Activated naive CD4-positive, alpha-beta T cell treated with anti-CD3 and anti-CD28 coated beads, Interleukin-2, amount 50 U/mL, for 72 hours (primary cell): ENCODE results near the gene HSP90AA1. TPM values are rescaled to one million over a fixed set of nuclear protein-coding genes. Genes with fewer than 3 reads are reported as not detected.
"Not testable (repeated sequence)": the region's sequence is repeated elsewhere in the genome, so short reads cannot be mapped to it uniquely, and the experiment has no call there.

ENCODE experiments used
- ATAC-seq, 2 donors: fragments of 150-1000 bp; cut with Tn5 transposase; 2 replicates each; pipeline ENCODE4 v1.10.0; 2021; ENCODE audit warnings: mild to moderate bottlenecking in 2 of 2, moderate library complexity in 2 of 2
- DNase-seq, 2 donors: peaks; one replicate each; pipeline ENCODE4 v3.0.0; 2021 to 2022; ENCODE audit warnings: low spot score in 2 of 2
- H3K27ac Mint-ChIP-seq, 2 donors: one replicate each; pipeline ENCODE4 v1.8.0; 2022; ENCODE audit warnings: mild to moderate bottlenecking in 2 of 2, mixed read lengths in 2 of 2
- H3K36me3 Mint-ChIP-seq, 2 donors: one replicate each; pipeline ENCODE4 v1.8.0; 2022; ENCODE audit warnings: mixed read lengths in 2 of 2
- H3K9me3 Mint-ChIP-seq, 2 donors: one replicate each; pipeline ENCODE4 v1.8.0; 2022; ENCODE audit warnings: mixed read lengths in 2 of 2
- total RNA-seq, 2 donors: library from RNA; stranded (reverse); gene quantifications; one replicate each; pipeline ENCODE4 v1.2.3, GENCODE V29; 2022

Gene HSP90AA1
- total RNA-seq, 2 donors from 2014 or later, result 992 to 1,009 TPM

DNA sequence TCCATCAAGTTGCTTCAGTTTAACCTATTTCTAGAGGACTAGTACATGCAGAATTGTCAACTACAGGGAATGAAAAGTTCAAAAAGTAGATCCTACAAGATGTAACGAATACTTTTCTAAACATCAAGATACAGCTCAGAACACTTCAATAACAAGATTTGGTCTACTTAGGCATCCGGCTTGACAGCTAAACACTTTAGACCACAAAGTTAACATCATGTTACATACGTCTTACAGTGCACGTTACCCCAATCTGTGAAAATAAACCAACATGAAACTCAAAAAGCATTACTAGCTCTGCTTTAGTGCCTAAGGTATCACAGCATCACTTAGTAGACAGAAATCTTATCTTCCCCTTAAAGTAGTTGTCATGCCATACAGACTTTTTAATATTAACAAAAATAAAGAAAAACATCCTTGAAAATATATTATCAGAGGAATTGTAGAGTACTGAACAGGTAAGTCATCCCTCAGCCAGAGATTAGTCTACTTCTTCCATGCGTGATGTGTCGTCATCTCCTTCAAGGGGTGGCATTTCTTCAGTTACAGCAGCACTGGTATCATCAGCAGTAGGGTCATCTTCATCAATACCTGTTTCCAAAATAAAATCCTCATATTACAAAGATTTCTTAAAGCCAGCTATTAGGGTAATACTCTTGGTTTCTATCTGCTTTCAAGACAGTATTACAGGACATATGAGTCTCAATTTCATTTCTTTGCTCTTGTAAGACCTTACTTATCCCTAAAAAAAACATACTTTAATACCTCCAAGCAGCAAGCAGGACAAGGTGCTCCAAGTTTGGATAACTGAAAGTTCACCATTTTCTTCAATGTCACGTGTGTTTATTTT lies 5.4 kb downstream of the HSP90AA1 start:
- DNase-seq, result no peak
- no peak for ATAC-seq
- H3K27ac Mint-ChIP-seq, result peak overlapping the region; percentile 90 to 100
- peaks cover 55 to 75% of the 10 kb centered on the region in 2 donors for H3K36me3 Mint-ChIP-seq
- no peaks in the 10 kb centered on the region for H3K9me3 Mint-ChIP-seq

DNA sequence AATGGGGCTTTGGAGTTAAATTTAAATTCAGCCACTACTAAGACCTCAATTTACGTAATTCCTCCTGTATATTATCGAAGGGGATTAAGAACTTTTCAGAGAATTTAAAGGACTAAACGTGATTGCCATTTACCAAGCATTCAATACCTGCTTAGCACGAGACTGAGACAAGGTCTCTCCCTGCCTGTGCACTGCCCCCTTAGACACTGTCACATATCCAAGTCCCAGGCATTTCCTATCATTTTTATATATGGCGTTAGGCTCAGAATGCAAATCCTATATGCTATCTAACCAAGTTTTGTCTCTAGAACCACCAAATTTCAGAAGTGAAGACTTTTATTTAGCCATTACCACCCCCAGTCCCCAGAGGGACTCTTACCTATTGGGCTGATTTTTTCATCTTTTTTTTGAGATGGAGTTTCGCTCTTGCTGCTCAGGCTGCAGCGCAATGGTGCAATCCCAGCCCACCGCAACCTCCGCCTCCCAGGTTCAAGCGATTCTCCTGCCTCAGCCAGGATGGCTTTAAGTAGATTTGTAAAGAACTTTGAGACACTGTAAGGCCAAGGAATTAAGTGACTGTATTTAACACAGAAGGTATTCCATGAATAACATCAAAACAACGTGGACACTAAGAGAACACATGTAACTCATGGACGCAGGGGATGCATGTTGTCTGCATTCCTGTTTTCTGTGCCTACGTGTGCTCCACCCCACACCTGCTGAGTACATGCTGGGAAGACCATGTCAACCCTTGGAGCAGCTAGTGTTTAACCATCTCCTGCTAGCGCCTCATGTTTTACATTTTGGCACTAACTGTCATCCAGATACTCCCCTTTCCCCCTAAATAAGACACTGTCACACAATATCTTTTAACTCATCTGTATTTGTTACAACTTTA lies 6.4 kb downstream of the HSP90AA1 start:
- Mint-ChIP-seq H3K36me3 (peaks cover 45 to 65% of the 10 kb centered on the region in 2 donors), H3K27ac (peak overlapping the region; percentile 46 to 81), H3K9me3 (no peaks in the 10 kb centered on the region)
- no peak for DNase-seq
- ATAC-seq, result no peak

DNA sequence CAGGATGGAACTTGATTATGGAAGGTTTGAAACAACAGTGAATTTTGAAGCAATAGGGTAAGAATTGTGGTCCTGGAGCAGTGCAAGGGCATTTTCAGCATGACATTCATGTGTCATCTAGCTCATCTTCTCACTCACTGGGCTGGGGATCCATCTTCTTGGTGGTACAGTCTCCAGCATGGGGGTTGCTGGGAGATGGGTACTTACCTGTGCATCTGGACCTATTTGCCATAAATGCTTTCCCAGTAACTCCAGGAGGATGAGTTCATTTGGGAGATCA lies 7.2 kb downstream of the HSP90AA1 start:
- H3K36me3 Mint-ChIP-seq, result peaks cover 37 to 57% of the 10 kb centered on the region in 2 donors
- H3K9me3 Mint-ChIP-seq, result no peaks in the 10 kb centered on the region
- H3K27ac Mint-ChIP-seq, result peak overlapping the region; percentile 48 to 81
- DNase-seq (no peak), ATAC-seq (peak in 1 of 2 donors; percentile 9)

DNA sequence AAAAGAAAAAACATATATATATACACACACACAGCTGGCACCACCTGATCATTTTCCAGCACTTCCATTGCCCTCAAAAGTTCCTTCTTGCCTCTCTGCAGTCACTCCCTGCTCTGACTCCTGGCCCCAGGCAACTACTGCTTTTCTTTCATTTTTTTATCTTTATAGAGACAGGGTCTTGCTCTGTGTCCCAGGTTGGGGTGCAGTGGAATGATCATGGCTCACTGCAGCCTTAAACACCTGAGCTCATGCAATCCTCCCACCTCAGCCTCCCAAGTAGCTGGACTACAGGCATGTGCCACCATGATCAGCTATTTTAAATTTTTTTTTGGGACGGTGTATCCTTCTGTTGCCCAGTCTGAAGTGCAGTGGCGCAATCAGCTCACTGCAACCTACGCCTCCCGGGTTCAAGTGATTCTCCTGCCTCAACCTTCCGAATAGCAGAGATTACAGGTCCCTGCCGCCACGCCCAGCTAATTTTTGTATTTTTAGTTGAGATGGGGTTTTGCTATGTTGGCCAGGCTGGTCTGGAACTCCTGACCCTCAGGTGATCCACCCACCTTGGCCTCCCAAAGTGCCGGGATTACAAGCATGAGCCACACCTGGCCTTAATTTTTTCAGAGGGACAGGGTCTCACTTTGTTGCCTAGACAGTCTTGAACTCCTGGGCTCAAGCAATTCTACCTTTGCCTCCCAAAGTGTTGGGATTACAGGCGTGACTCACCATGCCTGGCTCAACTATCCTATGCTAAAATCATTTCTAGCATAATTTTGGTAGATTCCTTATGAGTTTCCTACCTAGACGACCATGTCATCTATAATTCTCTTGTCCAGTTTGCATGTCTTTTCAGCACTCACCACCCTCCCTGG lies 7.8 kb downstream of the HSP90AA1 start:
- Mint-ChIP-seq H3K9me3 (no peaks in the 10 kb centered on the region), H3K27ac (peak overlapping the region; percentile 48 to 95), H3K36me3 (peaks cover 31 to 57% of the 10 kb centered on the region in 2 donors)
- ATAC-seq (peak; percentile 4 to 11), DNase-seq (no peak)

- H3K27ac Mint-ChIP-seq, result peak overlapping the region; percentile 65 to 95
These were observed 8.5 kb downstream of the HSP90AA1 start for GRCh38 chr14:102078361-102078791.

GRCh38 chr14:102077382-102077709 lies 9.5 kb downstream of the HSP90AA1 start:
- no peak for DNase-seq
- no peaks in the 10 kb centered on the region for H3K9me3 Mint-ChIP-seq
- peak overlapping the region in 1 of 2 donors; percentile 82 for H3K27ac Mint-ChIP-seq
- peak in 1 of 2 donors; percentile 20 for ATAC-seq
- peaks cover 14 to 41% of the 10 kb centered on the region in 2 donors for H3K36me3 Mint-ChIP-seq

More at GRCh38 chr14:102078361-102078791, 8.5 kb downstream of the HSP90AA1 start:
- not testable (repeated sequence) for ATAC-seq, DNase-seq, H3K9me3 Mint-ChIP-seq
- peaks cover 25 to 51% of the 10 kb centered on the region in 2 donors for H3K36me3 Mint-ChIP-seq

DNA sequence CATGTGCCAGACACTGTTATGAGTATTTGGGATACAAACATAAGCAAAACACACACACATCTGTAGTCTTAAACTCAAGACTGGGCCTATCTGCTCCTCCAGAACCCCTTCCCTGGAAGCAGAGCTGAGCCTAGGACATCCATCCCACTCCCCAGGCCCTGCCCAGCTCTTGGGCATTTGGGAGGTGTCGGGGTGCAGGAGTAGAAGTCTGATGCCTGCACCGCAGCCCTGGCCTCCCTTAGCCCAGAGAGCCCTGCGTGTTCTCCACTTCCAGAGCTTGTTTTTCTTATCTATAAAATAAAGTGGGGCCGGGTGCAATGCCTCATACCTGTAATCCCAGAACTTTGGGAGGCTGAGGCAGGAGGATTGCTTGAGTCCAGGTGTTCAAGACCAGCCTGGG lies 11.7 kb downstream of the HSP90AA1 start:
- Mint-ChIP-seq H3K27ac (no peak overlapping the region), H3K9me3 (no peaks in the 10 kb centered on the region), H3K36me3 (peaks cover 0 to 19% of the 10 kb centered on the region in 2 donors)
- DNase-seq (no peak), ATAC-seq (no peak)

DNA sequence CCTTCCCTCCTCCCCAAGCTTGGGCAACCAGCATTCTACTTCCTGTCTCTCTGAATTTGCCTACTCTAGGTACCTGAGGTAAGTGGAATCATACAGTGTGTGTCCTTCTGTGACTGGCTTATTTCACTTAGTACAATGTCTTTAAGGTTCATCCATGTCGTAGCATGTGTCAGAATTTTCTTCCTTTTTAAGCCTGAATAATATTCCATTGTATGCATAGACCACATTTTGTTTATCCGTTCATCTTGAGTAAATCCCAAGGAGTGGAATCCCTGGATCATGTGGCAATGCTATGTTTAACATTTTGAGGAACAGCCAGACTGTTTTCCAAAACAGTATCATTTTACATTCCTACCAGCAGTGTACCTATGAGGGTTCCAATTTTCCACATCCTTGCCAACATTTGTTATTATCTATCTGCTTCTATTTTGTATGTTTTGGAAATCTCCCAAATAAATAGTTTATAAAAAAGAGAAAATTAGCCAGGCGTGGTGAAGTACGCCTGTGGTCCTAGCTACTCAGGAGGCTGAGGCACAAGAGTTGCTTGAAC lies 12.4 kb downstream of the HSP90AA1 start:
- H3K27ac Mint-ChIP-seq, result no peak overlapping the region
- no peak for DNase-seq
- peaks cover 0 to 16% of the 10 kb centered on the region in 2 donors for H3K36me3 Mint-ChIP-seq
- H3K9me3 Mint-ChIP-seq, result no peaks in the 10 kb centered on the region
- no peak for ATAC-seq

- ATAC-seq, result no peak
- Mint-ChIP-seq H3K27ac (peak overlapping the region in 1 of 2 donors; percentile 41), H3K36me3 (peaks cover 0 to 6% of the 10 kb centered on the region in 2 donors), H3K9me3 (no peaks in the 10 kb centered on the region)
- DNase-seq, result no peak
These were observed 15.4 kb downstream of the HSP90AA1 start for GRCh38 chr14:102071283-102071998.

- ATAC-seq (peak in 1 of 2 donors; percentile 63), DNase-seq (no peak)
- Mint-ChIP-seq H3K27ac (peak overlapping the region in 1 of 2 donors; percentile 5), H3K36me3 (no peaks in the 10 kb centered on the region), H3K9me3 (no peaks in the 10 kb centered on the region)
These were observed 20.8 kb downstream of the HSP90AA1 start for GRCh38 chr14:102066041-102066451.

DNA sequence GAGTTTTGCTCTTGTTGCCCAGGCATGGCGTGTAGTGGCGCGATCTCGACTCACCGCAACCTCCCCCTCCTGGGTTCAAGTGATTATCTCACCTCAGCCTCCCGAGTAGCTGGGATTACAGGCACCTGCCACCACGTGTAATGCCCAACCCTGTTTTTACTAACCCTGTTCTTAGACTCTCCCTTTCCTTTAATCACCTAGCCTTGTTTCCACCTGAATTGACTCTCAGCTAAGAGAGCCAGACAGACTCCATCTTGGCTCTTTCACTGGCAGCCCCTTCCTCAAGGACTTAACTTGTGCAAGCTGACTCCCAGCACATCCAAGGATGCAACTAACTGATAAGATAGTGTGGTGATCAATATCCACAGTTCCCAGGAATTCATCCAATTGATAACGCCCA lies 22.3 kb downstream of the HSP90AA1 start:
- H3K27ac Mint-ChIP-seq, DNase-seq, ATAC-seq, H3K9me3 Mint-ChIP-seq, H3K36me3 Mint-ChIP-seq: not testable (repeated sequence)

DNA sequence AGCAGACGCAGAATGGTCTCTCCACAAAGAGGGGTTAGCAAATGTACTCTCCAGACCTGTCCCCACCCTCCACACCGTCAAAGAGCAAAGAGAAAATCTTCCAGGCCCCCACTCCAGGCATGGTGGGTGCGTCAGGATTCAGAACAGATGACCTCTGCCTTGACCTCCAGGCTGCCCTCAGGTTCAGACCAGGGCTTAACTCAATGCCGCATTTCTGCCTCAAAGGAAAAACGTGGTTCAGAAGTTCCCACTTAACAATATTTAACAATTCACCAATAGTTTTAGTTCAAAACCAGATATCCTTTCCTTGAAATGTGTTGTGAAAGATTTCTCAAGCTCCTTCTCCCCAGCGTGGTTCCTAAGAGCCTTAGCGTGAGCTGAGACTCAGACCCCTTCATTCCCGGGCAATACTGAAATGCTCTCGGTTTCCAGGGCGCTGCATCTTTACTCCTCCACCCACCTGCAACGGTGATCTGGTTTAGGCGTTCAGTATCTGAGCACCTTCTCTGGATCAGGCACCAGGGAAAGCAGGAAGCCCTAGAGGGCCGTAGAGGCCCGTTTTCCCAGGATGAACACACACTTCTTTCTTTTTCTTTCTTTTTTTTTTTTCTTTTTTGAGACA lies 22.9 kb downstream of the HSP90AA1 start:
- DNase-seq (no peak), ATAC-seq (no peak)
- Mint-ChIP-seq H3K27ac (no peak overlapping the region), H3K9me3 (no peaks in the 10 kb centered on the region), H3K36me3 (no peaks in the 10 kb centered on the region)

DNA sequence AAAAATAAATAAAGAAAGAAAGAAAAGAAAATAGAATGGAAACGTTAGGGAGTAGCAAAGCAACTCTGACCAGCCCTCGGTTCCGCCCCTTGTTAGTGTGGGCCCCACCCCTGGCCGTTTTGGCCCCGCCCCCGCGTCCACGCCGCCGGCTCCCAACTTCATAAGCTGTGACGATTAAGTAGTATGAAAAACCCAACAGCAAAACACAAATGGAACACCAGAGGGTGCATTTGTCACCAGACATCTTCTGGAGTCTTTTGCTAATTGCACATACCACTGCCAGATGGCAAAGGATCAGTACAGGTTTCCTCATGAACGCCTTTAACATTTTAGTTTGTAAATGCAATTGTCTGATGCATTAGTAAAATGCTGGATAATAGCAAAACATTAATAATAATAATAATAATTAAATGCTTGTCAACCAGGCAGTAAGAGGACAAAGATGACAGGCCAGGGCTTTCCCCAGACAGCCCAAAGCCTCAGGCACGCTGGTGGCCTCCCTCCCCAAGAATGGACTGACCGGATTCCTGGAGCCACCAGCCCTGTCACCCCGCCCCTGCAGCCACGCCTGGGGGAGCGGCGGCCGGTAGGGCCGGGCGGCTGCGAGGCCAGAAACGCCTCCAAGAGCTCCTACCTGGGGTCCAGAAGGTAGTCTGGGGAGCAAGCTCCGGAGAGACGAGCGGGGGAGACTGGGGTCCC lies 23.6 kb downstream of the HSP90AA1 start:
- Mint-ChIP-seq H3K36me3 (no peaks in the 10 kb centered on the region), H3K9me3 (no peaks in the 10 kb centered on the region), H3K27ac (no peak overlapping the region)
- ATAC-seq (peak; percentile 63 to 83), DNase-seq (peak in 1 of 2 donors; percentile 63)

- Mint-ChIP-seq H3K9me3 (no peaks in the 10 kb centered on the region), H3K36me3 (no peaks in the 10 kb centered on the region), H3K27ac (peak overlapping the region in 1 of 2 donors; percentile 29)
- ATAC-seq (no peak), DNase-seq (no peak)
These were observed 27.9 kb downstream of the HSP90AA1 start for GRCh38 chr14:102058961-102059360.

DNA sequence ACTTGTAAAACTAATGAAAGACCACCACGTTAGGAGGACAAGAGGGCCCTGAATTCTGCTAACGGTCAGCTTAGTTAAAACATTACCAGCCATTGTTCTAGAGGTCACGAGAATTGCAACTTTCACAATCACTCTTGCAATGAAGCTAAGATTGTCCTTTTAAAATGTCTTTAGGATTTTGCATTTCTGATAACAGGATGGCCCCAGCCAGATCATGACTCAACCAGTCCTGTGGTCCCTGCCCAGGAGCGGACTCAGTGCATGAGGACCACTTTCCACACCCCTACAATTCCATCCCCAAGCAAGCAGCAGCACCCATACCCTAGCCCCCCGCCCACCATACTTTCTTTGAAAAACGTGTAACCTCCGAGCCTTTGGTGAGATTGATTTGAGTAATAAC lies 28.7 kb downstream of the HSP90AA1 start:
- H3K9me3 Mint-ChIP-seq, result no peaks in the 10 kb centered on the region
- ATAC-seq (no peak), DNase-seq (no peak)
- H3K36me3 Mint-ChIP-seq, result no peaks in the 10 kb centered on the region
- H3K27ac Mint-ChIP-seq, result no peak overlapping the region
